Vagina (tissue), 2 donors: ENCODE data around the gene DNAJC16.

Experiments used
- POLR2A ChIP-seq, 2 donors: fragments of 450-650 bp; IDR thresholded peaks; one replicate each; pipeline ENCODE4 v1.6.1; 2017; ENCODE audit warnings: antibody characterized with exemption in 2 of 2, mild to moderate bottlenecking in 2 of 2, moderate library complexity in 2 of 2
- TF ChIP-seq, protein P1 (sequence below), 3 experiments: fragments of 450-650 bp in 2 of 3; fragments of 200-600 bp in 1 of 3; sonication (generic) in 1 of 3; IDR thresholded peaks; one replicate each; pipeline ENCODE4 v1.5.1; 2017 to 2019; ENCODE audit warnings: antibody characterized with exemption in 3 of 3, mild to moderate bottlenecking in 2 of 3, moderate library complexity in 2 of 3

DNA sequence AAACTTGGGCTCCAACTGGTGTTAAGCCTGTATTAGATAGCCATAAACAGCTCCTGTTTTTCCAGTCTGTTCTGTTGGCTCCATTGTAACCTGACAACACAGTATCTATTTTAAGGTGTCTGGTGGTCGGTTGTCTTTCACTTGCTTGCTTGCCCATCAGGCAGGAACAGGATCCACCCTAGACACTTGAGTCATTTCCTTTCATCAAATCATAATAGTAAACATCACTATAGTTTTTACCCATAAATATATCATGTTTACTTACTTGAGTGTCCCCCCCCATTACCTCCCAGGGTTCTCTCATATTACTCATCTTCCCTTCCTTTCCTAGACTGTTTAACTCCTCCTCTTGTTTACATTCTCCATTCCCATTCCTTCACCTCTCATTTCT is 93.5 kb downstream of the DNAJC16 start:
- TF ChIP-seq, protein P1, sequence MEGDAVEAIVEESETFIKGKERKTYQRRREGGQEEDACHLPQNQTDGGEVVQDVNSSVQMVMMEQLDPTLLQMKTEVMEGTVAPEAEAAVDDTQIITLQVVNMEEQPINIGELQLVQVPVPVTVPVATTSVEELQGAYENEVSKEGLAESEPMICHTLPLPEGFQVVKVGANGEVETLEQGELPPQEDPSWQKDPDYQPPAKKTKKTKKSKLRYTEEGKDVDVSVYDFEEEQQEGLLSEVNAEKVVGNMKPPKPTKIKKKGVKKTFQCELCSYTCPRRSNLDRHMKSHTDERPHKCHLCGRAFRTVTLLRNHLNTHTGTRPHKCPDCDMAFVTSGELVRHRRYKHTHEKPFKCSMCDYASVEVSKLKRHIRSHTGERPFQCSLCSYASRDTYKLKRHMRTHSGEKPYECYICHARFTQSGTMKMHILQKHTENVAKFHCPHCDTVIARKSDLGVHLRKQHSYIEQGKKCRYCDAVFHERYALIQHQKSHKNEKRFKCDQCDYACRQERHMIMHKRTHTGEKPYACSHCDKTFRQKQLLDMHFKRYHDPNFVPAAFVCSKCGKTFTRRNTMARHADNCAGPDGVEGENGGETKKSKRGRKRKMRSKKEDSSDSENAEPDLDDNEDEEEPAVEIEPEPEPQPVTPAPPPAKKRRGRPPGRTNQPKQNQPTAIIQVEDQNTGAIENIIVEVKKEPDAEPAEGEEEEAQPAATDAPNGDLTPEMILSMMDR (IDR thresholded peaks at IDR 0.05): no peak
- no peak for TF ChIP-seq POLR2A (IDR thresholded peaks at IDR 0.05)
